ENCODE data around the gene SLC38A10. TPM values are rescaled to one million over a fixed set of nuclear protein-coding genes. Genes with fewer than 3 reads are reported as not detected.

SLC38A10 gene
- total and polyA plus RNA-seq, 2 of the 4 experiments (the other 2 are of a cell fraction), result 12.7 to 46.7 TPM

DNA sequence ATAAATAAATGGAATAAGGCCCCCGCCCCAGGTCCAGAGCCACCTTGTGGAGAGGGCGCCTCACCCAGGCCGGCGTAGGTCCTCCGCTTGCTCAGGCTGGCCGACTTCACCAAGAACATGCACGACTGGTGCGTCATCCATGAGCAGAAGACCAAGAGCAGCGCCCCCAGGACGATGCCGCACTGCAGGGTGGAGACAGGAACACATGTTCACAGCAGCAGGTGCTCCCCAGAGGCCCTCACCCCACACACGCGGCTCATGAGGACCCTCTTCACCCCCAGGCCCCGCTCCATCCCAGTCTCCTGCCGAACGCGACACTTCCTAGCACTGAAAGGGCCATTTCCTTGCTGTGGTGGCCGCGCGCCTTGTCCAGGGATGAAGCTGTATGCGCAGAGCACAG, 5.5 kb downstream of the SLC38A10 start:
- no peak for ATAC-seq (ENCODE audit: low read depth)
- in situ Hi-C loops (cut with MboI; ENCODE audit: low sequenced_read_pairs), result no loop called here

More for the DNA sequence above, 5.5 kb downstream of the SLC38A10 start:
- no peak overlapping the region for H3K23ac ChIP-seq (ENCODE audit: low read depth, low read length)
- no peak overlapping the region for H2AK9ac ChIP-seq (replicated peaks; ENCODE audit: low read depth, low read length, poor library complexity)
- H4K20me1 ChIP-seq (ENCODE audit: insufficient read depth, low read length), result peaks cover 29% of the 10 kb centered on the region
- BruUV-seq (replicated peaks), result no TSS peak
- CTCF ChIA-PET, result no interaction called here
- no peak overlapping the region for H2BK15ac ChIP-seq (ENCODE audit: low read depth, low read length)
- POLR2A ChIA-PET (ENCODE audit: unreplicated experiment), result no interaction called here
- TF ChIP-seq, protein P1, sequence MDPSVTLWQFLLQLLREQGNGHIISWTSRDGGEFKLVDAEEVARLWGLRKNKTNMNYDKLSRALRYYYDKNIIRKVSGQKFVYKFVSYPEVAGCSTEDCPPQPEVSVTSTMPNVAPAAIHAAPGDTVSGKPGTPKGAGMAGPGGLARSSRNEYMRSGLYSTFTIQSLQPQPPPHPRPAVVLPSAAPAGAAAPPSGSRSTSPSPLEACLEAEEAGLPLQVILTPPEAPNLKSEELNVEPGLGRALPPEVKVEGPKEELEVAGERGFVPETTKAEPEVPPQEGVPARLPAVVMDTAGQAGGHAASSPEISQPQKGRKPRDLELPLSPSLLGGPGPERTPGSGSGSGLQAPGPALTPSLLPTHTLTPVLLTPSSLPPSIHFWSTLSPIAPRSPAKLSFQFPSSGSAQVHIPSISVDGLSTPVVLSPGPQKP (IDR thresholded peaks at IDR 0.05; ENCODE audit: borderline replicate concordance, low read depth, low read length), result no peak
- TF ChIP-seq, protein P2, sequence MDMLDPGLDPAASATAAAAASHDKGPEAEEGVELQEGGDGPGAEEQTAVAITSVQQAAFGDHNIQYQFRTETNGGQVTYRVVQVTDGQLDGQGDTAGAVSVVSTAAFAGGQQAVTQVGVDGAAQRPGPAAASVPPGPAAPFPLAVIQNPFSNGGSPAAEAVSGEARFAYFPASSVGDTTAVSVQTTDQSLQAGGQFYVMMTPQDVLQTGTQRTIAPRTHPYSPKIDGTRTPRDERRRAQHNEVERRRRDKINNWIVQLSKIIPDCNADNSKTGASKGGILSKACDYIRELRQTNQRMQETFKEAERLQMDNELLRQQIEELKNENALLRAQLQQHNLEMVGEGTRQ (IDR thresholded peaks at IDR 0.05; ENCODE audit: low read depth, low read length), result no peak
- no peak for TF ChIP-seq MAZ (IDR thresholded peaks at IDR 0.05; ENCODE audit: borderline replicate concordance, low read depth, low read length)
- TF ChIP-seq CEBPB (IDR thresholded peaks at IDR 0.05; ENCODE audit: low read depth, low read length), result no peak
- no peak for TF ChIP-seq RCOR1 (IDR thresholded peaks at IDR 0.05; ENCODE audit: insufficient replicate concordance, low read length)
- no peak for TF ChIP-seq NFE2L2 (IDR thresholded peaks at IDR 0.05; ENCODE audit: low read depth, low read length)
- no peak overlapping the region for H2BK20ac ChIP-seq (ENCODE audit: low read depth, low read length)
- H3K4me3 ChIP-seq (ENCODE audit: insufficient read depth, low read depth, low read length), result no peak overlapping the region
- no peak overlapping the region for H4K91ac ChIP-seq (ENCODE audit: insufficient read depth, low read depth, low read length)
- H3K18ac ChIP-seq (ENCODE audit: low read depth, low read length), result no peak overlapping the region
- no peak overlapping the region for H3K27ac ChIP-seq (ENCODE audit: insufficient read depth, low read length)
- H3K56ac ChIP-seq (ENCODE audit: extremely low read depth, insufficient read depth, low read length), result no peak overlapping the region
- no peak overlapping the region for H3K14ac ChIP-seq (replicated peaks; ENCODE audit: low read depth, low read length)
- no peak overlapping the region for H3K4ac ChIP-seq (ENCODE audit: low read depth, low read length)
- H3K4me2 ChIP-seq (ENCODE audit: low read depth, low read length), result no peak overlapping the region
- peaks cover 3% of the 10 kb centered on the region; the same call in 1 of the 2 replicates for H3K4me1 ChIP-seq (ENCODE audit: control insufficient read depth, insufficient read depth, low read length)
- H3K9ac ChIP-seq (ENCODE audit: low read depth, low read length), result no peak overlapping the region
- peaks cover 32% of the 10 kb centered on the region for H3K36me3 ChIP-seq (ENCODE audit: control insufficient read depth, insufficient read depth, low read length)
- no peak overlapping the region for H2BK5ac ChIP-seq (ENCODE audit: low read depth, low read length, poor library complexity, severe bottlenecking)
- no peak overlapping the region for H2AFZ ChIP-seq (replicated peaks; ENCODE audit: low read length, poor library complexity)
- H2BK120ac ChIP-seq (ENCODE audit: low read depth, low read length), result no peak overlapping the region
- H3K9me1 ChIP-seq (ENCODE audit: insufficient read depth, low read length), result no peaks in the 10 kb centered on the region; the same call in 1 of the 2 replicates
- DNase-seq, result no peak
- dilution Hi-C loops (cut with HindIII; ENCODE audit: low sequenced_read_pairs, unreplicated experiment) (no loop called here), intact Hi-C loops (cut with micrococcal nuclease) (no loop called here)
- 94% methylated on average over 20 of the region's 21 CpGs; no CpG with 5 or more reads in 1 of the 2 experiments for WGBS, 2 experiments (ENCODE audit: extremely low coverage in 2 of 2, insufficient read length in 1 of 2)
- no peak overlapping the region for H2AK5ac ChIP-seq (ENCODE audit: low read depth, low read length)
- no peak overlapping the region for H4K5ac ChIP-seq (ENCODE audit: low read depth, low read length)
- H4K8ac ChIP-seq (ENCODE audit: low read depth in 2 of 2, low read length in 2 of 2), result no peak overlapping the region
- H3K9me3 ChIP-seq (ENCODE audit: control insufficient read depth, insufficient read depth, low read length), result no peaks in the 10 kb centered on the region
- no peaks in the 10 kb centered on the region for H3K27me3 ChIP-seq (ENCODE audit: control insufficient read depth, insufficient read depth, low read length)
- H3K79me1 ChIP-seq (ENCODE audit: low read depth in 1 of 2, low read length in 2 of 2), result peaks cover 14 to 81% of the 10 kb centered on the region in 2 experiments

All from IMR-90 (cell line).